Activated CD8-positive, alpha-beta memory T cell treated with anti-CD3 and anti-CD28 coated beads for 36 hours (primary cell): ENCODE data around the gene SLC46A3. TPM values are rescaled to one million over a fixed set of nuclear protein-coding genes. Genes with fewer than 3 reads are reported as not detected.

Source experiments
- CTCF ChIA-PET: fragments of 350-600 bp; sonication (Branson Sonifier 250); formaldehyde crosslinking; loops from one replicate; lab custom pipeline; 2021; ENCODE audit warnings: antibody characterized with exemption; lab: Charles Lee
- POLR2A ChIA-PET: fragments of 350-600 bp; sonication (Branson Sonifier 250); formaldehyde crosslinking; loops from one replicate; lab custom pipeline; 2021; ENCODE audit warnings: antibody characterized with exemption; lab: Charles Lee
- total RNA-seq, 2 experiments: library from RNA; stranded (reverse); gene quantifications; one replicate each; pipeline ENCODE4 v1.2.3, GENCODE V29; 2021

The SLC46A3 gene
- total RNA-seq, 2 experiments from 2014 or later, result 3.4 to 3.8 TPM

DNA sequence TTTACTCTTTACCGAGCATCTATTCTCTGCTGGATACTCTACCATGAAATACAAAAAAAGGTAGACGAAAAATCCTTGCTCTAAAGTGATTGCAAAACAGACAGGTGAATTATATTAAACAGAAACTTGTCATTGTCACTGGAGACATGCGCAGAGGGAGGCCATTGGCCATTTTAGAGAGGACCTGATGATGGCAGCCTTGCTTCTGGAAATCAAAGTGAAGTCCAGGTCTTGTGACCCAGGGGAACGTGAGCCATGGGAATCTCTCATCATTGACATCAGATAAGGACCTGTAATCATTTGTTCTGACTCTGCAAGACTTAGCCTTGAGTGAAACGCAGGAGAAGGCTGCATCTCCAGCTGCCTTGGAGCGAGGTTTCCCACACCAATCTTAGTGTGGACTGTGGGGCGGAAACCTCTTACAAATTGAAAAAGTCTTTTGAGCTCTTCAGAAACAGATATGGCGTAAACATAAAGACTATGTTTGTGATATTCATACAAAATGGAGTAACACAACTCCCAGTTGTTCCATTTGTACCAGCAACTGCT lies 16.8 kb upstream of the SLC46A3 start:
- CTCF ChIA-PET, result no interaction called here
- POLR2A ChIA-PET, result no interaction called here

GRCh38 chr13:28734906-28735305 lies 16.1 kb upstream of the SLC46A3 start:
- CTCF ChIA-PET, result no interaction called here
- POLR2A ChIA-PET, result no interaction called here

DNA sequence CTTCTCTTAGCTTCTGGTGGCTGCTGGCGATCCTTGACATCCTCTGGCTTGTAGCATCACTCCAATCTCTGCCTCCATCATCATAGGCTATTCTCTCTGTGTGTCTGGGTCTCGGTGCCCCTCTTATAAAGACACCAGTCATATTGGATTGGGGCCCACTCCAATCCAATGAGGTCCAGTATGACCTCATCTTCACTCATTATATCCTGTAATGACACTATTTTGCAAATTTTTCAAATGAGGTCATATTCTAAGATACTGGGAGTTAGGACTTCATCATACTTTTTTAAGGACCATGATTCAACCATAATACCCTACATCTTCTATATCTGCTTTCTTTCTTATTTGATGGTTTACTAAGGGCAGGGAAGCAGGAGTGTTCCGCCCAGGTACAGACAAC lies 12.0 kb upstream of the SLC46A3 start:
- POLR2A ChIA-PET, result no interaction called here
- CTCF ChIA-PET, result no interaction called here

GRCh38 chr13:28729541-28729940 lies 10.8 kb upstream of the SLC46A3 start:
- ChIA-PET POLR2A (no interaction called here), CTCF (no interaction called here)

DNA sequence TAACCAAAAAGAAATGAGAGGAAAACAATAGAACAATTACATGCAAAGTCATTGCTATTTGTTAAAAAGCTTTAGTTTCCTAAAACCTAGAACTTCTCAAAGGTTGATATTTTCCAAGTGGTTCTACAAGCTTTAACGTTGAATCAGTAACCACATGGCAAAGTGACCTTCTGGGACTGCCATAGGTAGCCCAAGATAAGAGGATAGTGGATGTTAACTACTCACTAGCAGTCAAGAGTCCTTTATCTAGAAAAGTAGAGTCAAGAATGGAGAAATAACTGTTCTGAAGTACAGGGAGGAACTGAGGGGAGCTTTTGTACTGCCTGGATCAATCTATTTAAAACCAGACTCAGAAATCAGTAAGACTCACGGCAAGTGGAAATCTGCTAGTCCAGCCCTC lies 9.9 kb upstream of the SLC46A3 start:
- ChIA-PET POLR2A (no interaction called here), CTCF (interaction anchor here (0.6 kb wide), 1 partner anchor 11 kb away, joined by 4 read pairs; no protein-coding TSS in a partner anchor)

- ChIA-PET POLR2A (no interaction called here), CTCF (no interaction called here)
Measured at GRCh38 chr13:28725046-28725610, 6.4 kb upstream of the SLC46A3 start.

DNA sequence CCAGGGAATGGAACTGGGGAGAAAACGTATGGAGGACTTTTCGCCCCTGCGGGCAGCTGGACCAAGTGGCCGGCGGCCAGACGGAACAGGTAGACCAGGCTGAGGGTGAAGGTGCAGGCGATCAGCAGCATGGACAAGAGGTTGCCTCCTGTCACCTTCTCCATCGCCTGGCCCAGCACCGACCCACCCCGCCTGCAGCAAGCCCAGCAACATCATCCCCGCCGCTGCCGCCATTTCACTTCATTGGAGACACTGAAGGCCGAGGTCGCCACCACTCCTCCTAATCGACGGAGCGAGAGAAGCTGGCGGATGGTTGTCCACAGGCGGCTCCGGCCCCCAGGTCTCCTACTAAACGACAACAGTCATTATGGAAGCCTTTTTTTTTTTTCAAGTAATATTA lies 5.0 kb upstream of the SLC46A3 start:
- POLR2A ChIA-PET, result no interaction called here

GRCh38 chr13:28719227-28720055 lies 671 bp upstream of the SLC46A3 start:
- ChIA-PET CTCF (no interaction called here), POLR2A (interaction anchor here (0.7 kb wide), 1 partner anchor 29 kb away, joined by 3 read pairs; no protein-coding TSS in a partner anchor)

More for the DNA sequence above, 5.0 kb upstream of the SLC46A3 start:
- CTCF ChIA-PET, result no interaction called here

- POLR2A ChIA-PET, result interaction anchor here (0.5 to 1.5 kb wide), 4 partner anchors 59 to 1086 kb away, joined by 3 to 7 read pairs (median 4); partner anchors contain the start of gene POMP
- CTCF ChIA-PET, result interaction anchor here (1.3 kb wide), 1 partner anchor 9 kb away, joined by 4 read pairs; no protein-coding TSS in a partner anchor
Measured at GRCh38 chr13:28718196-28718542, 601 bp downstream of the SLC46A3 start.

DNA sequence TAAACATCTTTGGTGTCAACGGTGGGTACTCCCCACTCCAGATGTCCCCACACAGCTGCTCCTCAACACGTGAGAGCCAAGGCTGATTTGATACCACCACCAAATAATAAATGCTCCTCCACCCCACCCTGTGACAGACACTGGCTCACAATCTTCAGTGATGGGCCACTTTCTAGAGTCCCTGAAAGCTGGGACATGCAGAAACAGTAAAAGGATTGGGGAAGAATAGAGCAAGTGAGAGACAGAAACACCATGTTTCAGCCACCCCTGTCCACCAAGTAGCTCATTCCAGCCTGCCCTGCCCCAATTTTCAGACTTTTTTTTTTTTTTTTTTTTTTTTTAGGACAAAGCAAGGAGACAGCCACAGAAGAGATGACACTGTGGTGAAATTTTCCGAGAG lies 1.6 kb downstream of the SLC46A3 start:
- POLR2A ChIA-PET, result interaction anchor here (1.5 kb wide), 1 partner anchor 58 kb away, joined by 4 read pairs; the partner anchor contains the start of gene POMP
- CTCF ChIA-PET, result interaction anchor here (0.7 to 1.3 kb wide), 2 partner anchors 10 to 12 kb away, joined by 4 read pairs; no protein-coding TSS in a partner anchor

- POLR2A ChIA-PET, result no interaction called here
- CTCF ChIA-PET, result no interaction called here
Measured at GRCh38 chr13:28716511-28716910, 2.3 kb downstream of the SLC46A3 start.

- ChIA-PET CTCF (no interaction called here), POLR2A (no interaction called here)
Measured at GRCh38 chr13:28714651-28715050, 4.1 kb downstream of the SLC46A3 start.

GRCh38 chr13:28710161-28710560 lies 8.6 kb downstream of the SLC46A3 start:
- CTCF ChIA-PET, result no interaction called here
- POLR2A ChIA-PET, result no interaction called here

GRCh38 chr13:28707629-28708427 lies 10.9 kb downstream of the SLC46A3 start:
- ChIA-PET POLR2A (no interaction called here), CTCF (no interaction called here)

DNA sequence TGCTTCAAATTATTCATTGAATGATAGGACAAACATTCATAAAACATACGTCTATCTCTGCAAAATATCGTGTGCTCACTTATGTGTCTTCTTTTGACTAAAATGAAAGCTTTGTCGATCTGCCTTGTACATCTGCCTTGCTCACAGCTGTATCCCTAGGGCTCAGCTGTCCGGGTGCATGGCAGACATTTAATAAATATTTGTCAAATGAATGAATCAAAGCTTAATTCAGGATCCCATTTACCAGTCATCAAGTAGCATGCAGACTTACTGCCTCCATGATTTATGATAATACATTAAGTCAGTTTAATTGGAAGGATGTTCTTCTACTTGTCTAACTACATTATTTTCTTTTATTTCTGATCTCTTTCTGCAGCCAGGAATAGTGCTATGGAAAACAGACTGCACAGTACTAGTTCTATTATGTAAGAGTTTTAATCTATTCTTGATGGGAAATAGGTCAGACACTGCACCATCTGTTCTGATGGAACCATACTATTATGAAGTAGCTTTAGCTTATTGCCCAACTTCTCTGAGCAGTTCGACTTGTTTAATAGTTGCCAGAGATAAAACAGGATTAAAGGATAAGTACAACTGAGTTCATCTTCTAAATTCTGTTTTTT lies 13.2 kb downstream of the SLC46A3 start:
- ChIA-PET POLR2A (no interaction called here), CTCF (no interaction called here)

GRCh38 chr13:28704919-28705318 lies 13.9 kb downstream of the SLC46A3 start:
- CTCF ChIA-PET, result no interaction called here

GRCh38 chr13:28704282-28704681 lies 14.5 kb downstream of the SLC46A3 start:
- ChIA-PET POLR2A (no interaction called here), CTCF (no interaction called here)

More at GRCh38 chr13:28704919-28705318, 13.9 kb downstream of the SLC46A3 start:
- POLR2A ChIA-PET, result no interaction called here

DNA sequence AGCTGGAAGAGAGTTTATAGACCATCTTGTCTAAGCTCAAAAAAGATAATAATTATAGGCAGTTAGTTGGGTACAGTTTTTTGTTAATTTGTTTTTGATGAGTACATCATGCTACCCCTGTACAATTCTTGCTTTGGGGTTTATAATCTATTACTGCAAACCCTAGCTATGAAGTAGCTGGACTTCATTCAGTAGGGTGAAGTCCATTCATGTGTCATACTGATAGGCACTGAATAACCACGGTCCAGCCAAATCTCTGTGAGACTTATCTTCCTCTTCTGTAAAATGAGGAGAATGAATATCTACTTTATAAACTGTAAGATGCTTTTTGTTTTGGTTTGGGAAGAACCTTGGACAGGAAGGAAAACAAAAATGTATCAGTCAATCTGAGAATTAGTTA lies 19.5 kb downstream of the SLC46A3 start:
- CTCF ChIA-PET, result interaction anchor here (0.9 kb wide), 1 partner anchor 98 kb away, joined by 4 read pairs; no protein-coding TSS in a partner anchor
- POLR2A ChIA-PET, result no interaction called here

DNA sequence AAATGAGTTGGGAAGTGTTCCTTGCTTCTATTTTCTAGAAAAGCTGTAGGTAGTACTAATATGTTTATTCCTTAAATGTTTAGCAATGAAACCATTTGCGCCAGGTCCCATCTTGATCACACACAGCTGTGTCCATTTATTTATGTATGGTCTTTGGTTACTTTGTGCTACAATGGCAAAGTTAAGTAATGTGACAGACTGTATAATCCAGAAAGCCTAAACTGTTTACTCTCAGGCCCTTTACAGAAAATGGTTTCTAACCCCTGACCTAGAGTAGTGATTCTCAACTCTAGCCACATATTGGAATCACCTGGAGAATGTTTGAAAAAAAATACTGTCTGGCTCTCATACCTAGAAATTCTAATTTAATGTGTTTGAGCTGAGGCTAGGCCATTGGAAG lies 21.3 kb downstream of the SLC46A3 start:
- CTCF ChIA-PET, result no interaction called here
- POLR2A ChIA-PET, result no interaction called here
